ENCODE data around the gene CHST3.
"Not testable (repeated sequence)": the region's sequence is repeated elsewhere in the genome, so short reads cannot be mapped to it uniquely, and the experiment has no call there.

Gene CHST3

GRCh38 chr10:72013202-72013945 is 49.2 kb downstream of the CHST3 start:
- no peak for DNase-seq

GRCh38 chr10:72014197-72014596 is 50.0 kb downstream of the CHST3 start:
- DNase-seq: no peak

GRCh38 chr10:72014785-72015480 is 50.7 kb downstream of the CHST3 start:
- DNase-seq: no peak

GRCh38 chr10:72015841-72016240 is 51.6 kb downstream of the CHST3 start:
- no peak for DNase-seq

- DNase-seq: no peak
Measured at GRCh38 chr10:72016608-72017300, 52.6 kb downstream of the CHST3 start.

- no peak for DNase-seq
Measured at GRCh38 chr10:72019085-72019876, 55.1 kb downstream of the CHST3 start.

GRCh38 chr10:72020914-72021809 is 57.0 kb downstream of the CHST3 start:
- DNase-seq: no peak

- no peak for DNase-seq
Measured at GRCh38 chr10:72022228-72022627, 58.0 kb downstream of the CHST3 start.

- no peak for DNase-seq
Measured at GRCh38 chr10:72024596-72024995, 60.4 kb downstream of the CHST3 start.

- no peak for DNase-seq
Measured at GRCh38 chr10:72025400-72025799, 61.2 kb downstream of the CHST3 start.

GRCh38 chr10:72025832-72026231 is 61.6 kb downstream of the CHST3 start:
- DNase-seq: no peak

- no peak for DNase-seq
Measured at GRCh38 chr10:72026278-72027111, 62.3 kb downstream of the CHST3 start.

- no peak for DNase-seq
Measured at GRCh38 chr10:72027498-72027897, 63.3 kb downstream of the CHST3 start.

- DNase-seq: no peak
Measured at GRCh38 chr10:72029414-72029813, 65.2 kb downstream of the CHST3 start.

GRCh38 chr10:72030762-72031543 is 66.8 kb downstream of the CHST3 start:
- DNase-seq: no peak

- no peak for DNase-seq
Measured at GRCh38 chr10:72031706-72032105, 67.5 kb downstream of the CHST3 start.

GRCh38 chr10:72032409-72033162 is 68.4 kb downstream of the CHST3 start:
- not testable (repeated sequence) for DNase-seq

- DNase-seq: no peak
Measured at GRCh38 chr10:72034040-72034499, 69.9 kb downstream of the CHST3 start.

- DNase-seq: no peak
Measured at GRCh38 chr10:72034761-72035160, 70.6 kb downstream of the CHST3 start.

All from CD4-positive, alpha-beta T cell treated with Interleukin-10 for 1 hour (primary cell).